Muscle of leg (tissue), 11 donors: ENCODE results near the gene ASCL2. TPM values are rescaled to one million over a fixed set of nuclear protein-coding genes. Genes with fewer than 3 reads are reported as not detected.
"Not testable (repeated sequence)": the region's sequence is repeated elsewhere in the genome, so short reads cannot be mapped to it uniquely, and the experiment has no call there.

Source experiments
- DNase-seq: peaks from one replicate; pipeline ENCODE4 v3.0.0; 2013
- H3K27ac ChIP-seq: one replicate; pipeline ENCODE4 v1.5.1; 2013; ENCODE audit warnings: mild to moderate bottlenecking, low read length, control low read depth
- H3K27me3 ChIP-seq: one replicate; pipeline ENCODE4 v1.6.1; 2013; ENCODE audit warnings: low read length; ENCODE audit not compliant: control insufficient read depth, insufficient read depth
- H3K36me3 ChIP-seq: one replicate; pipeline ENCODE4 v1.6.1; 2013; ENCODE audit warnings: low read length; ENCODE audit not compliant: control insufficient read depth, insufficient read depth
- H3K4me1 ChIP-seq: one replicate; pipeline ENCODE4 v1.6.1; 2013; ENCODE audit warnings: low read length; ENCODE audit not compliant: control insufficient read depth, insufficient read depth
- H3K4me3 ChIP-seq: one replicate; pipeline ENCODE4 v1.5.1; 2013; ENCODE audit warnings: low read length, control low read depth
- H3K9me3 ChIP-seq: replicated peaks from 2 replicates; pipeline ENCODE4 v1.6.1; 2013; ENCODE audit warnings: low read depth, low read length; ENCODE audit not compliant: control insufficient read depth
- WGBS: methylation state at CpG from one replicate; pipeline ENCODE4 v1.1.5; 2013; ENCODE audit warnings: missing lambda C conversion rate; ENCODE audit not compliant: insufficient coverage; 5-methylcytosine and 5-hydroxymethylcytosine counted together
- polyA plus RNA-seq, 8 donors: library from polyadenylated mRNA; unstranded; fragments of 120-200 nt; gene quantifications; one replicate each; pipeline versions ENCODE4 v1.2.1 to v1.2.3, GENCODE V29; 2013; ENCODE audit warnings: inconsistent platforms in 1 of 8, low replicate concordance in 1 of 8; ENCODE audit not compliant: insufficient read length in 8 of 8, insufficient read depth in 1 of 8
- total RNA-seq: library from RNA; stranded (reverse); fragments of 120-200 nt; gene quantifications from one replicate; pipeline ENCODE4 v1.2.4, GENCODE V29; 2013

The ASCL2 gene
- total and polyA plus RNA-seq, 9 donors, result 0.11 to 0.53 (median 0.29) TPM

GRCh38 chr11:2248242-2248641 lies 22.1 kb downstream of the ASCL2 start:
- no peak for DNase-seq
- no peaks in the 10 kb centered on the region for H3K36me3 ChIP-seq
- H3K27ac ChIP-seq, result no peak overlapping the region
- H3K9me3 ChIP-seq, result no peaks in the 10 kb centered on the region
- H3K4me3 ChIP-seq, result no peak overlapping the region
- peaks cover 16% of the 10 kb centered on the region for H3K27me3 ChIP-seq
- WGBS, result 81% methylated on average over 11 of the region's 11 CpGs
- H3K4me1 ChIP-seq, result no peaks in the 10 kb centered on the region

- 80% methylated on average over 1 of the region's 7 CpGs for WGBS
- Histone ChIP-seq H3K27ac (no peak overlapping the region), H3K4me3 (no peak overlapping the region), H3K4me1 (no peaks in the 10 kb centered on the region), H3K36me3 (no peaks in the 10 kb centered on the region), H3K9me3 (no peaks in the 10 kb centered on the region), H3K27me3 (peaks cover 16% of the 10 kb centered on the region)
- DNase-seq, result no peak
These were observed 22.9 kb downstream of the ASCL2 start for GRCh38 chr11:2247496-2247895.

GRCh38 chr11:2240834-2241233 lies 29.6 kb downstream of the ASCL2 start:
- Histone ChIP-seq H3K27me3 (peaks cover 3% of the 10 kb centered on the region), H3K9me3 (no peaks in the 10 kb centered on the region), H3K36me3 (no peaks in the 10 kb centered on the region), H3K27ac (no peak overlapping the region), H3K4me3 (no peak overlapping the region), H3K4me1 (no peaks in the 10 kb centered on the region)
- DNase-seq, result no peak
- WGBS, result no CpG with 5 or more reads among the region's 3 CpGs

- no peak overlapping the region for H3K27ac ChIP-seq
- peaks cover 2% of the 10 kb centered on the region for H3K27me3 ChIP-seq
- no peaks in the 10 kb centered on the region for H3K4me1 ChIP-seq
- no peak overlapping the region for H3K4me3 ChIP-seq
- no peaks in the 10 kb centered on the region for H3K36me3 ChIP-seq
- 88% methylated on average over 13 of the region's 22 CpGs for WGBS
- no peaks in the 10 kb centered on the region for H3K9me3 ChIP-seq
- no peak for DNase-seq
These were observed 32.7 kb downstream of the ASCL2 start for GRCh38 chr11:2237457-2238238.

GRCh38 chr11:2236381-2237134 lies 33.8 kb downstream of the ASCL2 start:
- not testable (repeated sequence) for DNase-seq, H3K36me3 ChIP-seq, H3K9me3 ChIP-seq, H3K4me1 ChIP-seq, H3K27me3 ChIP-seq, H3K27ac ChIP-seq, H3K4me3 ChIP-seq
- 89% methylated on average over 11 of the region's 23 CpGs for WGBS

GRCh38 chr11:2235588-2236326 lies 34.6 kb downstream of the ASCL2 start:
- no peak overlapping the region for H3K27ac ChIP-seq
- H3K9me3 ChIP-seq, result no peaks in the 10 kb centered on the region
- no peak overlapping the region for H3K4me3 ChIP-seq
- no peaks in the 10 kb centered on the region for H3K36me3 ChIP-seq
- no peaks in the 10 kb centered on the region for H3K4me1 ChIP-seq
- DNase-seq, result no peak
- 75% methylated on average over 11 of the region's 14 CpGs for WGBS
- H3K27me3 ChIP-seq, result peaks cover 2% of the 10 kb centered on the region

GRCh38 chr11:2234963-2235362 lies 35.4 kb downstream of the ASCL2 start:
- no peaks in the 10 kb centered on the region for H3K4me1 ChIP-seq
- H3K36me3 ChIP-seq, result no peaks in the 10 kb centered on the region
- H3K9me3 ChIP-seq, result peaks cover under 1% of the 10 kb centered on the region
- DNase-seq, result no peak
- H3K27ac ChIP-seq, result no peak overlapping the region
- H3K4me3 ChIP-seq, result no peak overlapping the region
- WGBS, result 68% methylated on average over 6 of the region's 10 CpGs
- peaks cover 2% of the 10 kb centered on the region for H3K27me3 ChIP-seq

GRCh38 chr11:2233693-2234455 lies 36.5 kb downstream of the ASCL2 start:
- Histone ChIP-seq H3K4me1 (no peaks in the 10 kb centered on the region), H3K9me3 (peaks cover 7% of the 10 kb centered on the region), H3K27me3 (peaks cover 2% of the 10 kb centered on the region), H3K4me3 (no peak overlapping the region), H3K36me3 (no peaks in the 10 kb centered on the region), H3K27ac (no peak overlapping the region)
- no peak for DNase-seq
- WGBS, result 95% methylated on average over 6 of the region's 10 CpGs

- peaks cover 9% of the 10 kb centered on the region for H3K9me3 ChIP-seq
- no peak overlapping the region for H3K27ac ChIP-seq
- WGBS, result no CpG with 5 or more reads among the region's 2 CpGs
- H3K36me3 ChIP-seq, result no peaks in the 10 kb centered on the region
- H3K27me3 ChIP-seq, result peaks cover 6% of the 10 kb centered on the region
- no peak overlapping the region for H3K4me3 ChIP-seq
- no peak for DNase-seq
- no peaks in the 10 kb centered on the region for H3K4me1 ChIP-seq
These were observed 40.6 kb downstream of the ASCL2 start for GRCh38 chr11:2229713-2230297.
